ENCODE data around the gene CAPN2.

The CAPN2 gene

GRCh38 chr1:223714849-223715603, 2.7 kb downstream of the CAPN2 start (continued):
- peak; percentile 42; the same call in 1 of the 2 replicates for TF ChIP-seq ZBTB10 (tag by site-specific recombination; IDR thresholded peaks at IDR 0.05)
- TF ChIP-seq ZNF404 (tag by site-specific recombination; IDR thresholded peaks at IDR 0.05) = no peak
- TF ChIP-seq, protein P1, sequence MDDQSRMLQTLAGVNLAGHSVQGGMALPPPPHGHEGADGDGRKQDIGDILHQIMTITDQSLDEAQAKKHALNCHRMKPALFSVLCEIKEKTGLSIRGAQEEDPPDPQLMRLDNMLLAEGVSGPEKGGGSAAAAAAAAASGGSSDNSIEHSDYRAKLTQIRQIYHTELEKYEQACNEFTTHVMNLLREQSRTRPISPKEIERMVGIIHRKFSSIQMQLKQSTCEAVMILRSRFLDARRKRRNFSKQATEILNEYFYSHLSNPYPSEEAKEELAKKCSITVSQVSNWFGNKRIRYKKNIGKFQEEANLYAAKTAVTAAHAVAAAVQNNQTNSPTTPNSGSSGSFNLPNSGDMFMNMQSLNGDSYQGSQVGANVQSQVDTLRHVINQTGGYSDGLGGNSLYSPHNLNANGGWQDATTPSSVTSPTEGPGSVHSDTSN (CRISPR knock-in tag; IDR thresholded peaks at IDR 0.05) = no peak
- no peak for TF ChIP-seq KLF10 (tag by site-specific recombination; IDR thresholded peaks at IDR 0.05)
- no peak for TF ChIP-seq ZNF707 (tag by site-specific recombination; IDR thresholded peaks at IDR 0.05)
- no peak; the same call in 1 of the 2 replicates for TF ChIP-seq TRIM28 (IDR thresholded peaks at IDR 0.05; ENCODE audit: borderline replicate concordance, low read length)
- peak; percentile 53 for TF ChIP-seq ZNF184 (tag by site-specific recombination; IDR thresholded peaks at IDR 0.05)
- no peak for TF ChIP-seq GFI1B (tag by site-specific recombination; IDR thresholded peaks at IDR 0.05)
- peak; percentile 67 for TF ChIP-seq ZFHX2 (tag by site-specific recombination; conservative IDR thresholded peaks at IDR 0.05)
- TF ChIP-seq MYNN (tag by site-specific recombination; IDR thresholded peaks at IDR 0.05; ENCODE audit: borderline replicate concordance) = no peak
- TF ChIP-seq ZNF433 (tag by site-specific recombination; IDR thresholded peaks at IDR 0.05; ENCODE audit: low read depth) = no peak
- no peak; the same call in 1 of the 2 replicates for TF ChIP-seq ZNF76 (tag by site-specific recombination; IDR thresholded peaks at IDR 0.05; ENCODE audit: borderline replicate concordance, low read depth)
- TF ChIP-seq, protein P2, sequence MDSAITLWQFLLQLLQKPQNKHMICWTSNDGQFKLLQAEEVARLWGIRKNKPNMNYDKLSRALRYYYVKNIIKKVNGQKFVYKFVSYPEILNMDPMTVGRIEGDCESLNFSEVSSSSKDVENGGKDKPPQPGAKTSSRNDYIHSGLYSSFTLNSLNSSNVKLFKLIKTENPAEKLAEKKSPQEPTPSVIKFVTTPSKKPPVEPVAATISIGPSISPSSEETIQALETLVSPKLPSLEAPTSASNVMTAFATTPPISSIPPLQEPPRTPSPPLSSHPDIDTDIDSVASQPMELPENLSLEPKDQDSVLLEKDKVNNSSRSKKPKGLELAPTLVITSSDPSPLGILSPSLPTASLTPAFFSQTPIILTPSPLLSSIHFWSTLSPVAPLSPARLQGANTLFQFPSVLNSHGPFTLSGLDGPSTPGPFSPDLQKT (IDR thresholded peaks at IDR 0.05; ENCODE audit: borderline replicate concordance, low read depth, low read length) = no peak
- TF ChIP-seq REPIN1 (tag by site-specific recombination; IDR thresholded peaks at IDR 0.05; ENCODE audit: low read depth) = no peak
- TF ChIP-seq ZNF140 (tag by site-specific recombination; IDR thresholded peaks at IDR 0.05) = no peak
- TF ChIP-seq ZNF174 (tag by site-specific recombination; IDR thresholded peaks at IDR 0.05) = no peak
- TF ChIP-seq SP2 (tag by site-specific recombination; IDR thresholded peaks at IDR 0.05) = no peak; the same call in 1 of the 2 replicates
- TF ChIP-seq ZNF624 (tag by site-specific recombination; IDR thresholded peaks at IDR 0.05) = no peak
- TF ChIP-seq, protein P3, sequence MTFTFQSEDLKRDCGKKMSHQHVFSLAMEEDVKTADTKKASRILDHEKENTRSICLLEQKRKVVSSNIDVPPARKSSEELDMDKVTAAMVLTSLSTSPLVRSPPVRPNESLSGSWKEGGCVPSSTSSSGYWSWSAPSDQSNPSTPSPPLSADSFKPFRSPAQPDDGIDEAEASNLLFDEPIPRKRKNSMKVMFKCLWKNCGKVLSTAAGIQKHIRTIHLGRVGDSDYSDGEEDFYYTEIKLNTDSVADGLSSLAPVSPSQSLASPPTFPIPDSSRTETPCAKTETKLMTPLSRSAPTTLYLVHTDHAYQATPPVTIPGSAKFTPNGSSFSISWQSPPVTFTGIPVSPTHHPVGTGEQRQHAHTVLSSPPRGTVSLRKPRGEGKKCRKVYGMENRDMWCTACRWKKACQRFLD (tag by site-specific recombination; IDR thresholded peaks at IDR 0.05) = no peak
- TF ChIP-seq ZBTB48 (tag by site-specific recombination; IDR thresholded peaks at IDR 0.05) = peak; percentile 97
- TF ChIP-seq ZBTB8A (tag by site-specific recombination; IDR thresholded peaks at IDR 0.05) = no peak; the same call in 1 of the 2 replicates
- TF ChIP-seq ZNF211 (tag by site-specific recombination; IDR thresholded peaks at IDR 0.05; ENCODE audit: low read depth) = no peak
- no peak for TF ChIP-seq MEIS1 (CRISPR knock-in tag; IDR thresholded peaks at IDR 0.05; ENCODE audit: borderline replicate concordance)
- TF ChIP-seq ZNF747 (tag by site-specific recombination; IDR thresholded peaks at IDR 0.05) = no peak
- peak; percentile 82 for TF ChIP-seq OSR2 (tag by site-specific recombination; IDR thresholded peaks at IDR 0.05)
- TF ChIP-seq SCRT2 (tag by site-specific recombination; IDR thresholded peaks at IDR 0.05) = peak; percentile 76
- peak; percentile 83; the same call in 1 of the 2 replicates for TF ChIP-seq BCL11A (tag by site-specific recombination; IDR thresholded peaks at IDR 0.05; ENCODE audit: low read depth)
- TF ChIP-seq, protein P4, sequence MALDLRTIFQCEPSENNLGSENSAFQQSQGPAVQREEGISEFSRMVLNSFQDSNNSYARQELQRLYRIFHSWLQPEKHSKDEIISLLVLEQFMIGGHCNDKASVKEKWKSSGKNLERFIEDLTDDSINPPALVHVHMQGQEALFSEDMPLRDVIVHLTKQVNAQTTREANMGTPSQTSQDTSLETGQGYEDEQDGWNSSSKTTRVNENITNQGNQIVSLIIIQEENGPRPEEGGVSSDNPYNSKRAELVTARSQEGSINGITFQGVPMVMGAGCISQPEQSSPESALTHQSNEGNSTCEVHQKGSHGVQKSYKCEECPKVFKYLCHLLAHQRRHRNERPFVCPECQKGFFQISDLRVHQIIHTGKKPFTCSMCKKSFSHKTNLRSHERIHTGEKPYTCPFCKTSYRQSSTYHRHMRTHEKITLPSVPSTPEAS (tag by site-specific recombination; IDR thresholded peaks at IDR 0.05) = no peak
- TF ChIP-seq, protein P5, sequence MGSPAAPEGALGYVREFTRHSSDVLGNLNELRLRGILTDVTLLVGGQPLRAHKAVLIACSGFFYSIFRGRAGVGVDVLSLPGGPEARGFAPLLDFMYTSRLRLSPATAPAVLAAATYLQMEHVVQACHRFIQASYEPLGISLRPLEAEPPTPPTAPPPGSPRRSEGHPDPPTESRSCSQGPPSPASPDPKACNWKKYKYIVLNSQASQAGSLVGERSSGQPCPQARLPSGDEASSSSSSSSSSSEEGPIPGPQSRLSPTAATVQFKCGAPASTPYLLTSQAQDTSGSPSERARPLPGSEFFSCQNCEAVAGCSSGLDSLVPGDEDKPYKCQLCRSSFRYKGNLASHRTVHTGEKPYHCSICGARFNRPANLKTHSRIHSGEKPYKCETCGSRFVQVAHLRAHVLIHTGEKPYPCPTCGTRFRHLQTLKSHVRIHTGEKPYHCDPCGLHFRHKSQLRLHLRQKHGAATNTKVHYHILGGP (tag by site-specific recombination; IDR thresholded peaks at IDR 0.05) = no peak
- no peak for TF ChIP-seq ZNF23 (tag by site-specific recombination; IDR thresholded peaks at IDR 0.05; ENCODE audit: borderline replicate concordance)
- no peak for TF ChIP-seq ZNF548 (tag by site-specific recombination; IDR thresholded peaks at IDR 0.05)
- TF ChIP-seq ZNF664 (tag by site-specific recombination; IDR thresholded peaks at IDR 0.05) = no peak
- TF ChIP-seq ZFP3 (tag by site-specific recombination; IDR thresholded peaks at IDR 0.05; ENCODE audit: low read depth) = no peak

Data from HEK293 (cell line).